ENCODE data around the gene KCNJ4.

The KCNJ4 gene

GRCh38 chr22:38452373-38453065 is 2.5 kb downstream of the KCNJ4 start:
- DNase-seq (ENCODE audit: low spot score) = no peak
- TF ChIP-seq CTCF (IDR thresholded peaks at IDR 0.05) = no peak
- H3K27ac ChIP-seq = no peak overlapping the region
- H3K4me3 ChIP-seq = peak overlapping the region; percentile 30

GRCh38 chr22:38451864-38452263 is 3.1 kb downstream of the KCNJ4 start:
- Histone ChIP-seq H3K27ac (no peak overlapping the region), H3K4me3 (no peak overlapping the region)
- no peak for TF ChIP-seq CTCF (IDR thresholded peaks at IDR 0.05)
- DNase-seq (ENCODE audit: low spot score) = no peak

- H3K27ac ChIP-seq = no peak overlapping the region
- no peak for TF ChIP-seq CTCF (IDR thresholded peaks at IDR 0.05)
- H3K4me3 ChIP-seq = no peak overlapping the region
- DNase-seq (ENCODE audit: low spot score) = no peak
Measured at GRCh38 chr22:38451404-38451803, 3.6 kb downstream of the KCNJ4 start.

- TF ChIP-seq CTCF (IDR thresholded peaks at IDR 0.05) = no peak
- H3K4me3 ChIP-seq = no peak overlapping the region
- DNase-seq (ENCODE audit: low spot score) = no peak
- H3K27ac ChIP-seq = no peak overlapping the region
Measured at GRCh38 chr22:38450234-38450797, 4.7 kb downstream of the KCNJ4 start.

- no peak for TF ChIP-seq CTCF (IDR thresholded peaks at IDR 0.05)
- H3K27ac ChIP-seq = no peak overlapping the region
- no peak overlapping the region for H3K4me3 ChIP-seq
- no peak for DNase-seq (ENCODE audit: low spot score)
Measured at GRCh38 chr22:38449776-38450175, 5.2 kb downstream of the KCNJ4 start.

- no peak for DNase-seq (ENCODE audit: low spot score)
- no peak overlapping the region for H3K27ac ChIP-seq
Measured at GRCh38 chr22:38448945-38449745, 5.9 kb downstream of the KCNJ4 start.

More at GRCh38 chr22:38448945-38449745, 5.9 kb downstream of the KCNJ4 start:
- no peak overlapping the region for H3K4me3 ChIP-seq
- no peak for TF ChIP-seq CTCF (IDR thresholded peaks at IDR 0.05)
